Breast epithelium (tissue), 4 donors: ENCODE data around the gene CFAP46. TPM values are rescaled to one million over a fixed set of nuclear protein-coding genes. Genes with fewer than 3 reads are reported as not detected.

ENCODE experiments used
- DNase-seq, 2 donors: peaks; one replicate each; pipeline ENCODE4 v3.0.0-alpha.2; 2019; ENCODE audit warnings: low spot score in 2 of 2
- H3K27ac ChIP-seq, 2 donors: fragments of 200-600 bp; sonication (generic) in 1 of 2; one replicate each; pipeline ENCODE4 v1.5.1; 2016 to 2019; ENCODE audit warnings: mild to moderate bottlenecking in 1 of 2
- H3K27me3 ChIP-seq, 2 donors: fragments of 200-600 bp; sonication (generic) in 1 of 2; one replicate each; pipeline versions ENCODE4 v1.5.1 to v1.6.0; 2017 to 2019; ENCODE audit warnings: control low read depth in 1 of 2, mild to moderate bottlenecking in 1 of 2
- H3K36me3 ChIP-seq: fragments of 200-600 bp; one replicate; pipeline ENCODE4 v1.5.1; 2019
- H3K4me1 ChIP-seq, 2 donors: fragments of 200-600 bp; sonication (generic); one replicate each; pipeline ENCODE4 v1.5.1; 2016 to 2019; ENCODE audit warnings: control low read depth in 1 of 2
- H3K4me3 ChIP-seq, 3 donors: fragments of 200-600 bp; sonication (generic); 1 replicate in 2 of 3; 2 replicates in 1 of 3; pipeline ENCODE4 v1.5.1; 2016 to 2019; ENCODE audit warnings: mild to moderate bottlenecking in 3 of 3, moderate library complexity in 2 of 3
- H3K9me3 ChIP-seq, 2 donors: fragments of 200-600 bp; sonication (generic) in 1 of 2; one replicate each; pipeline ENCODE4 v1.5.1; 2016 to 2019; ENCODE audit warnings: control low read depth in 1 of 2
- POLR2A ChIP-seq: fragments of 450-650 bp; IDR thresholded peaks from one replicate; pipeline ENCODE4 v1.6.1; 2016; ENCODE audit warnings: antibody characterized with exemption, mild to moderate bottlenecking, moderate library complexity
- POLR2AphosphoS5 ChIP-seq, 3 donors: sonication (generic); formaldehyde crosslinking; IDR thresholded peaks; one replicate each; pipeline ENCODE4 v1.6.1; 2017; ENCODE audit warnings: antibody characterized with exemption in 3 of 3
- intact Hi-C: fragments of 100-400 bp; cut with DNase I; formaldehyde crosslinking; loops from one replicate; pipeline ENCODE4 v1.15.1; 2023; ENCODE audit warnings: low total_unique reads
- total RNA-seq, 3 donors: library from RNA; depleted of rRNA; stranded (reverse); fragments of >200 nt; gene quantifications; one replicate each; pipeline ENCODE4 v1.1.0, GENCODE V29; 2016
- TF ChIP-seq, protein P1 (sequence below), 3 donors: fragments of 450-650 bp; IDR thresholded peaks; one replicate each; pipeline ENCODE4 v1.5.1; 2016 to 2017; ENCODE audit warnings: antibody characterized with exemption in 3 of 3, mild to moderate bottlenecking in 3 of 3, moderate library complexity in 3 of 3

The CFAP46 gene
- total RNA-seq, 3 donors from 2014 or later: 0.16 to 0.73 (median 0.66) TPM

DNA sequence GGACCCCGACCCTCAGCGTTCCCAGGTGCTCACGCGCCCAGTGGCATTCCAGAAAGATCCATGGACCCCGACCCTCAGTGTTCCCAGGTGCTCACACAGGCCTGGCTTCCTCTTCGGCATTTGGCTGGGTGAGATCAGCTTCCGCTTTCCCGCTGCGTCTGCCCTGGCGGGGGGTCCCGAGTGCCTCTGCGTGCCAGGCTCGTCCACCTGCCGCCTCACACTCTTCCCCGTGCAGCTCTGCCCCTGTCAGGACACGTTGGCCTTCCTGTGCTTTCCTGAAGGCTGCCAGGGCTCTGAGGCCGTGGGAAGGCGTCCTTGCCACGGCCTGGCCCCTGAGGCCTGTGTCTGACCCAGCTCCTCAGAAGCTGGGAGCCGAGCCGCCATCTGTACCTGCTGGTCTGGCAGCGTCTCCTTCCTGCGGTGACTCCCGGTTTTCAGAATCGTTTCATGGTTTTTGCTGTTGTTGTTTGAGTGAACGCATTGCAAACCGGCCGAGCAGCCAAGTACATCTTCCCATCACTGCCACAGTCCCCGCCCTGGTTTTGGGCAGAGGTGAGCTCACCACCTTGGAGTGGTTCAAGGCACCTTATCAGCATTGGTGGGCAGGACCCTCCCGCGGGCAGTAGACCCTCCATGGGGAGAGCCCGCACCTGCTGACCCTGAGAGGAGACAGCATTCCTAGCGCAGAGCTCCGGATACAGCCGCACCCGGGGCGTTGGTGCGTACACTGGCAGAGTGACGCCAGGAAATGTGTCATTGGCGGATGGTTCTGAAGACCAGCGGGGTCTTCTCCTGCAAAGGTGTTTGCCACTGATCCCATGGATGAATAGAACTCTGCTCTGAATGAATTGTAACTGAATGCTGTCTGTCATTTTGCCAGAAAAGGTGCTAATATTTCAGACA, 173.8 kb downstream of the CFAP46 start:
- Histone ChIP-seq H3K36me3 (no peaks in the 10 kb centered on the region), H3K27ac (no peak overlapping the region), H3K4me3 (no peak overlapping the region), H3K9me3 (no peaks in the 10 kb centered on the region), H3K4me1 (no peaks in the 10 kb centered on the region), H3K27me3 (no peaks in the 10 kb centered on the region)
- no peak for DNase-seq
- intact Hi-C loops: no loop called here
- TF ChIP-seq POLR2A (no peak), POLR2AphosphoS5 (IDR thresholded peaks at IDR 0.05) (no peak)
- TF ChIP-seq, protein P1, sequence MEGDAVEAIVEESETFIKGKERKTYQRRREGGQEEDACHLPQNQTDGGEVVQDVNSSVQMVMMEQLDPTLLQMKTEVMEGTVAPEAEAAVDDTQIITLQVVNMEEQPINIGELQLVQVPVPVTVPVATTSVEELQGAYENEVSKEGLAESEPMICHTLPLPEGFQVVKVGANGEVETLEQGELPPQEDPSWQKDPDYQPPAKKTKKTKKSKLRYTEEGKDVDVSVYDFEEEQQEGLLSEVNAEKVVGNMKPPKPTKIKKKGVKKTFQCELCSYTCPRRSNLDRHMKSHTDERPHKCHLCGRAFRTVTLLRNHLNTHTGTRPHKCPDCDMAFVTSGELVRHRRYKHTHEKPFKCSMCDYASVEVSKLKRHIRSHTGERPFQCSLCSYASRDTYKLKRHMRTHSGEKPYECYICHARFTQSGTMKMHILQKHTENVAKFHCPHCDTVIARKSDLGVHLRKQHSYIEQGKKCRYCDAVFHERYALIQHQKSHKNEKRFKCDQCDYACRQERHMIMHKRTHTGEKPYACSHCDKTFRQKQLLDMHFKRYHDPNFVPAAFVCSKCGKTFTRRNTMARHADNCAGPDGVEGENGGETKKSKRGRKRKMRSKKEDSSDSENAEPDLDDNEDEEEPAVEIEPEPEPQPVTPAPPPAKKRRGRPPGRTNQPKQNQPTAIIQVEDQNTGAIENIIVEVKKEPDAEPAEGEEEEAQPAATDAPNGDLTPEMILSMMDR (IDR thresholded peaks at IDR 0.05): no peak

GRCh38 chr10:132766291-132766690, 176.1 kb downstream of the CFAP46 start:
- Histone ChIP-seq H3K27me3 (no peaks in the 10 kb centered on the region), H3K36me3 (no peaks in the 10 kb centered on the region), H3K27ac (no peak overlapping the region), H3K9me3 (no peaks in the 10 kb centered on the region), H3K4me1 (no peaks in the 10 kb centered on the region), H3K4me3 (no peak overlapping the region)
- intact Hi-C loops: no loop called here
- DNase-seq: no peak
- TF ChIP-seq POLR2A: no peak
- TF ChIP-seq, protein P1 (IDR thresholded peaks at IDR 0.05): no peak
- no peak for TF ChIP-seq POLR2AphosphoS5 (IDR thresholded peaks at IDR 0.05)

- TF ChIP-seq, protein P1 (IDR thresholded peaks at IDR 0.05): no peak
- TF ChIP-seq POLR2A (no peak), POLR2AphosphoS5 (IDR thresholded peaks at IDR 0.05) (no peak)
- DNase-seq: no peak
- H3K36me3 ChIP-seq: no peaks in the 10 kb centered on the region
Measured at GRCh38 chr10:132765435-132765834, 176.9 kb downstream of the CFAP46 start.

GRCh38 chr10:132764108-132764507, 178.3 kb downstream of the CFAP46 start:
- Histone ChIP-seq H3K27ac (no peak overlapping the region), H3K36me3 (no peaks in the 10 kb centered on the region)
- intact Hi-C loops: no loop called here

More at GRCh38 chr10:132765435-132765834, 176.9 kb downstream of the CFAP46 start:
- Histone ChIP-seq H3K27me3 (no peaks in the 10 kb centered on the region), H3K27ac (no peak overlapping the region), H3K9me3 (no peaks in the 10 kb centered on the region), H3K4me3 (no peak overlapping the region), H3K4me1 (no peaks in the 10 kb centered on the region)
- intact Hi-C loops: no loop called here

GRCh38 chr10:132763545-132763944, 178.8 kb downstream of the CFAP46 start:
- Histone ChIP-seq H3K36me3 (no peaks in the 10 kb centered on the region), H3K27me3 (no peaks in the 10 kb centered on the region)
- intact Hi-C loops: no loop called here

More at GRCh38 chr10:132764108-132764507, 178.3 kb downstream of the CFAP46 start:
- TF ChIP-seq, protein P1 (IDR thresholded peaks at IDR 0.05): no peak
- TF ChIP-seq POLR2AphosphoS5 (IDR thresholded peaks at IDR 0.05): no peak
- DNase-seq: no peak
- Histone ChIP-seq H3K4me1 (no peaks in the 10 kb centered on the region), H3K27me3 (no peaks in the 10 kb centered on the region), H3K4me3 (no peak overlapping the region), H3K9me3 (no peaks in the 10 kb centered on the region)

More at GRCh38 chr10:132763545-132763944, 178.8 kb downstream of the CFAP46 start:
- no peak for DNase-seq
- no peaks in the 10 kb centered on the region for H3K9me3 ChIP-seq
- H3K4me3 ChIP-seq: no peak overlapping the region
- TF ChIP-seq POLR2A (no peak), POLR2AphosphoS5 (IDR thresholded peaks at IDR 0.05) (no peak)
- TF ChIP-seq, protein P1 (IDR thresholded peaks at IDR 0.05): no peak
- no peaks in the 10 kb centered on the region for H3K4me1 ChIP-seq
- H3K27ac ChIP-seq: no peak overlapping the region
